ENCODE measurements around the gene ASPG. TPM values are rescaled to one million over a fixed set of nuclear protein-coding genes. Genes with fewer than 3 reads are reported as not detected.

ASPG gene
- total RNA-seq, 1 donor from 2014 or later: 1.2 TPM

DNA sequence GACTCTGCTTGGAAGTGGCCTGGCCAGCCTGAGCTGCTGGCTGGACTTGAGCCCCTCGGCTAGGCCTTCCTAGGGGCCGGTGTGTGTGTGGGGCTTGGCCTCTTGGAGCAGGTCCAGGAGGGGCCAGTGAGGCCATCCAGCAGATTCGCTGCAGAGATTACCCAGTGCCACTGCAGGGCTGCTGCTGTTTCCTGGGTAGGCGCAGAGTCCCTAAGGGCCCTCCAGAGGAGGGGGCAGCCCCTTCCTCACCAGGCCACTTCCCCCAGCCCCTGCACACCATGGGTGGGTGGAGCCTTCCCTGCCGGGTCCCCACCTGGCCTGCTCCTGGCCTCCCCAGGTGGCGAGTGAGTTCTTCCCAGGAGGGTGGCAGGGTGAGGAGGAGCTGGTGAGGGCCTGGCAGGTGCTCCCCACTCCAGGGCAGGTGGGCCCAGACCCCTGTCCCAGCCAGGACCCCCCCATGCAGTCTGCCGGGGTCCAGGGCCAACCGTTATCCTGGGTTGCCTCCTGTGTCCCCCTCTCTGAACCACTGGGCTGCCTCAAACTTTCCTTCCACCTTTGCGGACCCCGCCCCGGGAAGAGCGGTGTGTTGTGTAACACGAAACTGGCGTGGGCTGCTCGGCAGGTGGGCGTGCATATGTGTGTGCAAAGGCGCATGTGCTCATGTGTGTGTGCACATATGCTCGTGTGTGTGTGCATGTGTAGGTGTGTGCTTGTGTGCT, 25.1 kb downstream of the ASPG start:
- H3K27me3 Mint-ChIP-seq (ENCODE audit: unreplicated experiment): peaks cover 14% of the 10 kb centered on the region
- H3K36me3 Mint-ChIP-seq (ENCODE audit: low read depth, unreplicated experiment): no peaks in the 10 kb centered on the region
- TF ChIP-seq, protein P1, sequence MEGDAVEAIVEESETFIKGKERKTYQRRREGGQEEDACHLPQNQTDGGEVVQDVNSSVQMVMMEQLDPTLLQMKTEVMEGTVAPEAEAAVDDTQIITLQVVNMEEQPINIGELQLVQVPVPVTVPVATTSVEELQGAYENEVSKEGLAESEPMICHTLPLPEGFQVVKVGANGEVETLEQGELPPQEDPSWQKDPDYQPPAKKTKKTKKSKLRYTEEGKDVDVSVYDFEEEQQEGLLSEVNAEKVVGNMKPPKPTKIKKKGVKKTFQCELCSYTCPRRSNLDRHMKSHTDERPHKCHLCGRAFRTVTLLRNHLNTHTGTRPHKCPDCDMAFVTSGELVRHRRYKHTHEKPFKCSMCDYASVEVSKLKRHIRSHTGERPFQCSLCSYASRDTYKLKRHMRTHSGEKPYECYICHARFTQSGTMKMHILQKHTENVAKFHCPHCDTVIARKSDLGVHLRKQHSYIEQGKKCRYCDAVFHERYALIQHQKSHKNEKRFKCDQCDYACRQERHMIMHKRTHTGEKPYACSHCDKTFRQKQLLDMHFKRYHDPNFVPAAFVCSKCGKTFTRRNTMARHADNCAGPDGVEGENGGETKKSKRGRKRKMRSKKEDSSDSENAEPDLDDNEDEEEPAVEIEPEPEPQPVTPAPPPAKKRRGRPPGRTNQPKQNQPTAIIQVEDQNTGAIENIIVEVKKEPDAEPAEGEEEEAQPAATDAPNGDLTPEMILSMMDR (IDR thresholded peaks at IDR 0.05; ENCODE audit: unreplicated experiment): no peak
- peak overlapping the region; percentile 56 for H3K4me3 Mint-ChIP-seq (ENCODE audit: unreplicated experiment)
- H3K4me1 Mint-ChIP-seq (ENCODE audit: unreplicated experiment): no peaks in the 10 kb centered on the region
- H3K27ac Mint-ChIP-seq (ENCODE audit: unreplicated experiment): no peak overlapping the region
- DNase-seq (ENCODE audit: low spot score): no peak
- no peaks in the 10 kb centered on the region for H3K9me3 Mint-ChIP-seq (ENCODE audit: unreplicated experiment)

DNA sequence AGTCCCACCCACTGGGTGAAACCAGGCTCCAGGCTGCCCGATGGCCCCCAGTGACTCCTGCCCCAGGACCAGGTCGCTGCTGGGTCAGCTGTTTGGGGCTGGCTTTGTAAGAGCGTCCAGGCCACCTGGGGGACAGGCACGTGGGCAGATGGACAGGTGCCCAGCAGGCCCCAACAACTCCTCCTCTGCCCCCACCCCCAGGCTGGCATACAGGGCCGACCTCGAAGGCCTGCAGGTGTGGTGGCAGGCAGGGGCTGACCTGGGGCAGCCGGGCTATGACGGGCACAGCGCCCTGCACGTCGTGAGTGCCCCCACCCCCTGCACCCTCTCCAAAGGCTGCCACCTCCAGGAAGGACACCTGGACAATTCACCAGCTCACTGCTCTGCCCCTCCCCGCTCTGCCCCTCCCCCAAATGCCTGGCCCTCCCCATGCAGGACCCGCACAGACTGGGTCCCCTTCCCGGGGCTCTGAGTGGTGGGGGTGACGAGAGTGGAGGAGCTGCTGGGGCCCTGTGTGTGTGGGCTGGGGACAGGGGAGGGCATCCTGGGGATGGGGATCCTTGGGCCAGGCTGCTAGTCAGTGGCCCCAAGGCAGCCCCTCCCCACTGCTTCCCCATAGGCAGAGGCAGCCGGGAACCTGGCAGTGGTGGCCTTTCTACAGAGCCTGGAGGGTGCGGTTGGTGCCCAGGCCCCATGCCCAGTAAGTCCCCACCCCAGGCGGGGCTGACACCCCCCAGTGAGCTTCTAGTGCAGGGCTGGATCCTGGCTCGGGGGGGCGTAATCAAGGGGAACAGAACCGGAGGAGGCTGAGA, 26.0 kb downstream of the ASPG start:
- no peaks in the 10 kb centered on the region for H3K9me3 Mint-ChIP-seq (ENCODE audit: unreplicated experiment)
- H3K27ac Mint-ChIP-seq (ENCODE audit: unreplicated experiment): no peak overlapping the region
- TF ChIP-seq, protein P1 (IDR thresholded peaks at IDR 0.05; ENCODE audit: unreplicated experiment): no peak
- H3K27me3 Mint-ChIP-seq (ENCODE audit: unreplicated experiment): peaks cover 19% of the 10 kb centered on the region
- H3K4me1 Mint-ChIP-seq (ENCODE audit: unreplicated experiment): no peaks in the 10 kb centered on the region
- DNase-seq (ENCODE audit: low spot score): no peak
- H3K4me3 Mint-ChIP-seq (ENCODE audit: unreplicated experiment): peak overlapping the region; percentile 56
- no peaks in the 10 kb centered on the region for H3K36me3 Mint-ChIP-seq (ENCODE audit: low read depth, unreplicated experiment)

DNA sequence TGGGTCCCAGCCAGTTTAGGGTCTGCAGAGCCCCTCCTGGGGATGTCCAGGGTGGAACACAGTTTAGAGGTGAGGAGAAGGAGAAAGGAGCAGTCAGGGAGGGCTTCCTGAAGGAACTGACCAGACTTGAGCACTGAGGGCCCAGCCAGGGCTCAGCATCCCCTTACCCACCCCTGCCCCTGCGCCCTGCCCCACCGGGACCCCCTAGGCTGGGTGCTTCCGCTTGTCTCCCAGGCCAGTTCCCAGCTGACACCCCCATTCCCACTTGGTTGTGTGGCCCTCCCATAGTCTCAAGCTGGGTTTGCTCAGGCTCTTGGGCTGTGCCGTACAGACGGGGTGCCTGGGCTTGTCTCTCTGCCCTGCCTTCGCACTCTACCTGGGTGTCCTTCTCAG, 26.6 kb downstream of the ASPG start:
- H3K4me3 Mint-ChIP-seq (ENCODE audit: unreplicated experiment): no peak overlapping the region
- no peak for DNase-seq (ENCODE audit: low spot score)
- no peaks in the 10 kb centered on the region for H3K4me1 Mint-ChIP-seq (ENCODE audit: unreplicated experiment)
- no peak overlapping the region for H3K27ac Mint-ChIP-seq (ENCODE audit: unreplicated experiment)
- TF ChIP-seq, protein P1 (IDR thresholded peaks at IDR 0.05; ENCODE audit: unreplicated experiment): no peak
- H3K9me3 Mint-ChIP-seq (ENCODE audit: unreplicated experiment): no peaks in the 10 kb centered on the region
- peaks cover 19% of the 10 kb centered on the region for H3K27me3 Mint-ChIP-seq (ENCODE audit: unreplicated experiment)
- no peaks in the 10 kb centered on the region for H3K36me3 Mint-ChIP-seq (ENCODE audit: low read depth, unreplicated experiment)

DNA sequence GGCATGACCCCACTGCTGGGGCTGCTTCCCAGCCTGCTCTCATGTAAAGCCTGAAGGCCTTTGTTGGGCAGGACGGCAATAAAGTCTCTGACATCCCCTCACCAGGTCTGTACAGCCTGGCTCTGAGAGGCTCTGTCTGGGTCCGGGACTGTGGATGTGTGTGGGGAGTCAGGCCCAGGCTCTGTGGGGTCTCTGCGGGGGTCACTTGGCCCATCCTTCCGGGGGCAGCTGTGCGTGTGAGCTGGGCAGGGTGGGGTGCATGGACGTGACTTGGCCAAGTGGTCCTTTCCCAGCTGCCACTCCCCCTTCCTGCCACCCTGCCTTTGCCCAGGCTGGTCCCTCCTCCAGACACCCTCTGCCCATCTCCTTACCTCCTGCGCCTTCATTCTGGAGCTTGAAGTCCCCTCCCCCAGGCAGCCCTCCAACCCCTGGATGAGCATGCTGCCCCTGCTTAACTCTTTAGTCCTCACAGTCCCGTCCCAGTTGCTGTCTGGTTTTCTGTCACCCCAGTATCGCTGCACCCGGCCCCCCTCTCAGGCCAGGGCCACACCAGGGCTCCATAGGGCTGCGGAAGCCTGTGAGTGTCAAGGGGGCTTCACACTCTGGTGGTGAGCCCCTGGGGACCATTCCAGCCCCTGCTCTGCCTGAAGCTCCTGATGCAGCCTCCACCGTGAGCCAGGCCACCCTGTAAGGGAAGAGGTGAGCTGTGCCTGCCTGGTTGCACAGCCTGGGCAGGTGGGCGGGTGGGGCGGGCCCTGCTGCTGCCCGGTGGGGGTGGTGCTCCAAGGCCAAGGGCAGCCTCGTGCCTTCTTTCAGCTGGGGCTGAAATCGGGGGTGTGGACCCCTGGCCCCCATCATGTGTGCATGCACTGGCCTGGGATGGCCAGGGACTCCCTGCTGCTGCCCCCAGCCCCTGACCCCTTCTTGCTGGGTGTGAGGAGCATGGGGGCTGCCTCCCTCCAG, 27.4 kb downstream of the ASPG start:
- Mint-ChIP-seq H3K27me3 (ENCODE audit: unreplicated experiment) (peaks cover 19% of the 10 kb centered on the region), H3K4me1 (ENCODE audit: unreplicated experiment) (no peaks in the 10 kb centered on the region), H3K27ac (ENCODE audit: unreplicated experiment) (no peak overlapping the region), H3K9me3 (ENCODE audit: unreplicated experiment) (no peaks in the 10 kb centered on the region), H3K36me3 (ENCODE audit: low read depth, unreplicated experiment) (no peaks in the 10 kb centered on the region), H3K4me3 (ENCODE audit: unreplicated experiment) (no peak overlapping the region)
- TF ChIP-seq, protein P1 (IDR thresholded peaks at IDR 0.05; ENCODE audit: unreplicated experiment): no peak
- no peak for DNase-seq (ENCODE audit: low spot score)

Data from endothelial cell (in vitro differentiated cells).